NB4 (cell line): ENCODE results near the gene DNAH17.
A peak's percentile ranks its signal among the peaks of the same experiment; 100 is the strongest.

ENCODE experiments used
- DNase-seq: peaks from one replicate; pipeline ENCODE4 v3.0.0; 2010; ENCODE audit warnings: low read depth
- H3K4me3 ChIP-seq: one replicate; pipeline ENCODE4 v1.5.1; 2011; ENCODE audit warnings: mild to moderate bottlenecking, low read depth, low read length, moderate library complexity
- MAX ChIP-seq: IDR thresholded peaks from 2 replicates; pipeline ENCODE4 v1.6.1; 2011; ENCODE audit warnings: low read depth, low read length
- MYC ChIP-seq: IDR thresholded peaks from 2 replicates; pipeline ENCODE4 v1.6.1; 2011; ENCODE audit warnings: low read depth, low read length
- POLR2A ChIP-seq: IDR thresholded peaks from 2 replicates; pipeline ENCODE4 v1.6.1; 2011; ENCODE audit warnings: mild to moderate bottlenecking; ENCODE audit not compliant: insufficient read length; ENCODE audit errors: extremely low read depth
- TF ChIP-seq, protein P1 (sequence below): IDR thresholded peaks from one replicate; pipeline ENCODE4 v1.5.1; 2012; ENCODE audit warnings: low read depth, low read length

Gene DNAH17

GRCh38 chr17:78600181-78600721, 23.1 kb upstream of the DNAH17 start:
- TF ChIP-seq MAX (no peak), MYC (no peak), POLR2A (no peak)
- TF ChIP-seq, protein P1, sequence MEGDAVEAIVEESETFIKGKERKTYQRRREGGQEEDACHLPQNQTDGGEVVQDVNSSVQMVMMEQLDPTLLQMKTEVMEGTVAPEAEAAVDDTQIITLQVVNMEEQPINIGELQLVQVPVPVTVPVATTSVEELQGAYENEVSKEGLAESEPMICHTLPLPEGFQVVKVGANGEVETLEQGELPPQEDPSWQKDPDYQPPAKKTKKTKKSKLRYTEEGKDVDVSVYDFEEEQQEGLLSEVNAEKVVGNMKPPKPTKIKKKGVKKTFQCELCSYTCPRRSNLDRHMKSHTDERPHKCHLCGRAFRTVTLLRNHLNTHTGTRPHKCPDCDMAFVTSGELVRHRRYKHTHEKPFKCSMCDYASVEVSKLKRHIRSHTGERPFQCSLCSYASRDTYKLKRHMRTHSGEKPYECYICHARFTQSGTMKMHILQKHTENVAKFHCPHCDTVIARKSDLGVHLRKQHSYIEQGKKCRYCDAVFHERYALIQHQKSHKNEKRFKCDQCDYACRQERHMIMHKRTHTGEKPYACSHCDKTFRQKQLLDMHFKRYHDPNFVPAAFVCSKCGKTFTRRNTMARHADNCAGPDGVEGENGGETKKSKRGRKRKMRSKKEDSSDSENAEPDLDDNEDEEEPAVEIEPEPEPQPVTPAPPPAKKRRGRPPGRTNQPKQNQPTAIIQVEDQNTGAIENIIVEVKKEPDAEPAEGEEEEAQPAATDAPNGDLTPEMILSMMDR = no peak
- no peak overlapping the region for H3K4me3 ChIP-seq
- DNase-seq = no peak

GRCh38 chr17:78599419-78599818, 22.2 kb upstream of the DNAH17 start:
- H3K4me3 ChIP-seq = no peak overlapping the region
- peak; percentile 18 for DNase-seq
- TF ChIP-seq, protein P1 = no peak
- TF ChIP-seq POLR2A = no peak
- TF ChIP-seq MYC = no peak
- no peak for TF ChIP-seq MAX

- H3K4me3 ChIP-seq = no peak overlapping the region
- no peak for TF ChIP-seq MYC
- 0 out of 2 replicates have a peak, but pooled peaks have one; percentile 34 for TF ChIP-seq MAX
- TF ChIP-seq, protein P1 = no peak
- no peak for TF ChIP-seq POLR2A
- peak; percentile 50 for DNase-seq
Observed at GRCh38 chr17:78598013-78598471, 20.8 kb upstream of the DNAH17 start.

GRCh38 chr17:78596871-78597764, 19.9 kb upstream of the DNAH17 start:
- TF ChIP-seq MAX (no peak), MYC (no peak), POLR2A (no peak)
- TF ChIP-seq, protein P1 = no peak
- no peak for DNase-seq

DNA sequence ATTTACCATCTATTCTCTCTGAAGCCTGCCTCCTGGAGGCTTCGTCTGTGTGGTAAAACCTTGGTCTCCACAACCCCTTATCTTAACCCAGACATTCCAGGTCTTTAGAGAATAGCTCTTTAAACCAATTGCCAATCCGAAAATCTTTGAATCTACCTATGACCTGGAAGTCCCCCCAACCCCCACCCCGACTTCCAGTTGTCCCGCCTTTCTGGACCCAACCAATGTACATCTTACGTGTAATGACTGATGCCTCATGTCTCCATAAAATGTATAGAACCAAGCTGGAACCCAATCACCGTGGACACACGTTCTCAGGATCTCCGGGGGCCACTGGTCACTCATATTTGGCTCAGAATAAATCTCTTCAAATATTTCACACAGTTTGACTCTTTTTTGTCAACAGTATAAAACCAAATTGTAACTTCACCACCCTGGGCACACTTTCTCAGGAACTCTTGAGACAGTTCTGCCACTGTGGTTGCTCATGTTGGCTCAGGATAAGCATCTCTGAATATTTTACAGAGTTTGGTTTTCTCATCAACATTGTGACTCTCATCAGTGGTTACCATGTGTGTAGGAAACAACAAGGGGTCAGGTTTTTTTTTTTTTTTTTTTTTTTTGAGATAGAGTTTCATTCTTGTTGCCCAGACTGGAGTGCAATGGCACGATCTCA, 18.1 kb upstream of the DNAH17 start:
- DNase-seq = no peak
- H3K4me3 ChIP-seq = no peak overlapping the region
- no peak for TF ChIP-seq MAX
- TF ChIP-seq MYC = no peak
- TF ChIP-seq, protein P1 = no peak
- no peak for TF ChIP-seq POLR2A

More at GRCh38 chr17:78596871-78597764, 19.9 kb upstream of the DNAH17 start:
- H3K4me3 ChIP-seq = no peak overlapping the region
